Tibial nerve (tissue), 3 donors: ENCODE results near the gene RUNX2.

ENCODE experiments used
- CTCF ChIP-seq, 5 experiments: fragments of 200-600 bp in 3 of 5; fragments of 450-650 bp in 2 of 5; sonication (generic) in 3 of 5; IDR thresholded peaks; one replicate each; pipeline ENCODE4 v1.5.1; 2016 to 2019; ENCODE audit warnings: antibody characterized with exemption in 5 of 5, mild to moderate bottlenecking in 3 of 5, moderate library complexity in 2 of 5
- POLR2A ChIP-seq, 2 donors: fragments of 450-650 bp; IDR thresholded peaks; one replicate each; pipeline ENCODE4 v1.6.1; 2017; ENCODE audit warnings: antibody characterized with exemption in 2 of 2, mild to moderate bottlenecking in 2 of 2, moderate library complexity in 2 of 2

GRCh38 chr6:45698046-45698445 is 369.9 kb downstream of the RUNX2 start:
- TF ChIP-seq CTCF (IDR thresholded peaks at IDR 0.05) (no peak), POLR2A (IDR thresholded peaks at IDR 0.05) (no peak)
